Testis (tissue), 3 donors: ENCODE data around the gene COL6A1. TPM values are rescaled to one million over a fixed set of nuclear protein-coding genes. Genes with fewer than 3 reads are reported as not detected.

Source experiments
- DNase-seq: peaks from one replicate; pipeline ENCODE4 v3.0.0-alpha.2; 2019
- H3K27ac ChIP-seq, 2 donors: fragments of 200-600 bp; sonication (generic); one replicate each; pipeline ENCODE4 v1.5.1; 2019
- H3K27me3 ChIP-seq: fragments of 200-600 bp; sonication (generic); one replicate; pipeline ENCODE4 v1.5.1; 2019
- H3K36me3 ChIP-seq: fragments of 200-600 bp; sonication (generic); one replicate; pipeline ENCODE4 v1.5.1; 2017; ENCODE audit warnings: low read depth; ENCODE audit errors: missing control alignments
- H3K4me1 ChIP-seq: fragments of 200-600 bp; sonication (generic); one replicate; pipeline ENCODE4 v1.5.1; 2019
- H3K4me3 ChIP-seq, 2 donors: fragments of 200-600 bp; sonication (generic); one replicate each; pipeline ENCODE4 v1.5.1; 2017 to 2019
- H3K9me3 ChIP-seq: fragments of 200-600 bp; sonication (generic); one replicate; pipeline ENCODE4 v1.5.1; 2017
- CTCF ChIP-seq, 3 experiments: fragments of 450-650 bp in 2 of 3; fragments of 200-600 bp in 1 of 3; sonication (generic) in 1 of 3; IDR thresholded peaks; one replicate each; pipeline ENCODE4 v1.5.1; 2016 to 2019; ENCODE audit warnings: antibody characterized with exemption in 3 of 3, mild to moderate bottlenecking in 2 of 3, moderate library complexity in 1 of 3
- POLR2A ChIP-seq: fragments of 450-650 bp; IDR thresholded peaks from one replicate; pipeline ENCODE4 v1.6.1; 2017; ENCODE audit warnings: antibody characterized with exemption, mild to moderate bottlenecking, moderate library complexity
- WGBS, 2 donors: methylation state at CpG; one replicate each; pipeline ENCODE4 v1.1.5; 2018; 5-methylcytosine and 5-hydroxymethylcytosine counted together
- intact Hi-C: fragments of 100-400 bp; cut with DNase I; formaldehyde crosslinking; loops from one replicate; pipeline ENCODE4 v1.15.1; 2023; ENCODE audit warnings: low total_unique reads
- polyA plus RNA-seq: library from polyadenylated mRNA; stranded (reverse); fragments of 350-450 nt; fragmentation: Illumina TruSeq; extraction: RNeasy Lipid Tissue Mini Kit (QIAGEN cat#74804); gene quantifications from one replicate; pipeline ENCODE4 v1.2.3, GENCODE V29; 2014; ENCODE audit warnings: low read depth, low replicate concordance; ENCODE audit not compliant: insufficient read depth
- total RNA-seq, 2 donors: library from RNA; depleted of rRNA; stranded (reverse); fragments of >200 nt; gene quantifications; one replicate each; pipeline ENCODE4 v1.2.3, GENCODE V29; 2016

COL6A1 gene
- total and polyA plus RNA-seq, 3 donors from 2014 or later = 166 to 197 (median 178) TPM

GRCh38 chr21:45976701-45977311 is 4.8 kb upstream of the COL6A1 start:
- WGBS, 2 donors = 69 to 75% methylated on average over 11 of the region's 11 CpGs
- peak overlapping the region in 1 of 2 donors; percentile 23 for H3K27ac ChIP-seq
- peaks cover 36% of the 10 kb centered on the region for H3K4me1 ChIP-seq
- intact Hi-C loops = no loop called here
- no peak overlapping the region for H3K4me3 ChIP-seq
- no peaks in the 10 kb centered on the region for H3K36me3 ChIP-seq
- no peak for TF ChIP-seq POLR2A
- no peak for TF ChIP-seq CTCF (IDR thresholded peaks at IDR 0.05)
- DNase-seq = no peak
- H3K9me3 ChIP-seq = no peaks in the 10 kb centered on the region
- H3K27me3 ChIP-seq = no peaks in the 10 kb centered on the region

- Histone ChIP-seq H3K27ac (peak overlapping the region in 1 of 2 donors; percentile 23), H3K4me3 (no peak overlapping the region), H3K4me1 (peaks cover 32% of the 10 kb centered on the region), H3K36me3 (no peaks in the 10 kb centered on the region), H3K9me3 (no peaks in the 10 kb centered on the region), H3K27me3 (no peaks in the 10 kb centered on the region)
- no peak for TF ChIP-seq CTCF (IDR thresholded peaks at IDR 0.05)
- TF ChIP-seq POLR2A = no peak
- no peak for DNase-seq
- intact Hi-C loops = no loop called here
- 49 to 80% methylated on average over 1 to 5 of the region's 5 CpGs for WGBS, 2 donors
These were observed 4.2 kb upstream of the COL6A1 start for GRCh38 chr21:45977396-45977795.

- Histone ChIP-seq H3K27ac (peak overlapping the region in 1 of 2 donors; percentile 58), H3K9me3 (no peaks in the 10 kb centered on the region), H3K27me3 (no peaks in the 10 kb centered on the region), H3K36me3 (no peaks in the 10 kb centered on the region), H3K4me1 (peaks cover 22% of the 10 kb centered on the region), H3K4me3 (no peak overlapping the region)
- no peak for TF ChIP-seq CTCF (IDR thresholded peaks at IDR 0.05)
- no peak for TF ChIP-seq POLR2A
- intact Hi-C loops = no loop called here
- no peak for DNase-seq
- WGBS, 2 donors = 73 to 86% methylated on average over 6 to 16 of the region's 20 CpGs
These were observed 2.4 kb upstream of the COL6A1 start for GRCh38 chr21:45979141-45979631.

- 87 to 88% methylated on average over 6 to 7 of the region's 7 CpGs for WGBS, 2 donors
- TF ChIP-seq CTCF (IDR thresholded peaks at IDR 0.05) (no peak), POLR2A (no peak)
- Histone ChIP-seq H3K36me3 (no peaks in the 10 kb centered on the region), H3K27ac (no peak overlapping the region), H3K4me1 (peaks cover 17% of the 10 kb centered on the region), H3K27me3 (no peaks in the 10 kb centered on the region), H3K9me3 (no peaks in the 10 kb centered on the region), H3K4me3 (no peak overlapping the region)
- intact Hi-C loops = no loop called here
- no peak for DNase-seq
These were observed 1.9 kb upstream of the COL6A1 start for GRCh38 chr21:45979651-45980050.

GRCh38 chr21:45980271-45980670 is 1.3 kb upstream of the COL6A1 start:
- no peak for DNase-seq
- peak overlapping the region in 1 of 2 donors; percentile 80 for H3K27ac ChIP-seq
- no peaks in the 10 kb centered on the region for H3K36me3 ChIP-seq
- H3K27me3 ChIP-seq = no peaks in the 10 kb centered on the region
- 58 to 62% methylated on average over 2 of the region's 2 CpGs for WGBS, 2 donors
- peaks cover 11% of the 10 kb centered on the region for H3K4me1 ChIP-seq
- no peaks in the 10 kb centered on the region for H3K9me3 ChIP-seq
- intact Hi-C loops = no loop called here
- H3K4me3 ChIP-seq = no peak overlapping the region
- TF ChIP-seq CTCF (IDR thresholded peaks at IDR 0.05) (no peak), POLR2A (no peak)
